Skeletal muscle satellite cell (primary cell): Measurements from ENCODE around the gene TSPAN1.
A peak's percentile ranks its signal among the peaks of the same experiment; 100 is the strongest.

Experiments used
- H3K27me3 ChIP-seq: 2 replicates; pipeline ENCODE4 v1.7.0; 2013; ENCODE audit warnings: low read length; ENCODE audit not compliant: control insufficient read depth, insufficient read depth
- H3K36me3 ChIP-seq: 2 replicates; pipeline ENCODE4 v1.7.0; 2013; ENCODE audit warnings: mild to moderate bottlenecking, control low read depth, low read length; ENCODE audit not compliant: insufficient read depth
- H3K4me1 ChIP-seq: 2 replicates; pipeline ENCODE4 v1.7.0; 2013; ENCODE audit warnings: low read length; ENCODE audit not compliant: control insufficient read depth, insufficient read depth
- H3K4me2 ChIP-seq: 2 replicates; pipeline ENCODE4 v1.7.0; 2013; ENCODE audit warnings: mild to moderate bottlenecking, low read length
- H3K4me3 ChIP-seq: 2 replicates; pipeline ENCODE4 v1.7.0; 2013; ENCODE audit warnings: low read length
- H3K9ac ChIP-seq: 2 replicates; pipeline ENCODE4 v1.7.0; 2013; ENCODE audit warnings: mild to moderate bottlenecking, low read depth, low read length, moderate library complexity
- H3K9me3 ChIP-seq: replicated peaks from 2 replicates; pipeline ENCODE4 v1.7.0; 2013; ENCODE audit warnings: mild to moderate bottlenecking, control low read depth, low read length

Gene TSPAN1

GRCh38 chr1:46191033-46191701 is 16.3 kb downstream of the TSPAN1 start:
- Histone ChIP-seq H3K4me3 (no peak overlapping the region), H3K27me3 (no peaks in the 10 kb centered on the region), H3K4me2 (no peak overlapping the region), H3K9me3 (no peaks in the 10 kb centered on the region), H3K4me1 (peaks cover 7% of the 10 kb centered on the region), H3K36me3 (peaks cover 73% of the 10 kb centered on the region), H3K9ac (no peak overlapping the region)

- no peaks in the 10 kb centered on the region for H3K9me3 ChIP-seq
- peaks cover 10% of the 10 kb centered on the region for H3K4me1 ChIP-seq
- no peak overlapping the region for H3K9ac ChIP-seq
- peaks cover 81% of the 10 kb centered on the region for H3K36me3 ChIP-seq
- no peak overlapping the region for H3K4me2 ChIP-seq
- no peaks in the 10 kb centered on the region for H3K27me3 ChIP-seq
- no peak overlapping the region for H3K4me3 ChIP-seq
These were observed 17.3 kb downstream of the TSPAN1 start for GRCh38 chr1:46192171-46192570.

GRCh38 chr1:46193285-46193684 is 18.4 kb downstream of the TSPAN1 start:
- H3K4me3 ChIP-seq = no peak overlapping the region
- H3K9ac ChIP-seq = no peak overlapping the region
- H3K4me1 ChIP-seq = peaks cover 17% of the 10 kb centered on the region
- no peak overlapping the region for H3K4me2 ChIP-seq
- no peaks in the 10 kb centered on the region for H3K27me3 ChIP-seq
- H3K36me3 ChIP-seq = peaks cover 70% of the 10 kb centered on the region
- no peaks in the 10 kb centered on the region for H3K9me3 ChIP-seq

- Histone ChIP-seq H3K4me2 (no peak overlapping the region), H3K27me3 (no peaks in the 10 kb centered on the region), H3K4me1 (peaks cover 15% of the 10 kb centered on the region), H3K9me3 (no peaks in the 10 kb centered on the region), H3K4me3 (no peak overlapping the region), H3K36me3 (peaks cover 63% of the 10 kb centered on the region), H3K9ac (no peak overlapping the region)
These were observed 19.2 kb downstream of the TSPAN1 start for GRCh38 chr1:46193984-46194570.

- H3K36me3 ChIP-seq = peaks cover 58% of the 10 kb centered on the region
These were observed 19.8 kb downstream of the TSPAN1 start for GRCh38 chr1:46194641-46195193.

GRCh38 chr1:46196609-46197008 is 21.7 kb downstream of the TSPAN1 start:
- Histone ChIP-seq H3K9me3 (no peaks in the 10 kb centered on the region), H3K36me3 (peaks cover 52% of the 10 kb centered on the region), H3K4me3 (peak overlapping the region; percentile 86), H3K9ac (no peak overlapping the region), H3K4me2 (peak overlapping the region; percentile 99), H3K27me3 (no peaks in the 10 kb centered on the region), H3K4me1 (peaks cover 14% of the 10 kb centered on the region)

More at GRCh38 chr1:46194641-46195193, 19.8 kb downstream of the TSPAN1 start:
- Histone ChIP-seq H3K9me3 (no peaks in the 10 kb centered on the region), H3K4me1 (peaks cover 17% of the 10 kb centered on the region), H3K4me3 (no peak overlapping the region), H3K9ac (no peak overlapping the region), H3K4me2 (no peak overlapping the region), H3K27me3 (no peaks in the 10 kb centered on the region)

GRCh38 chr1:46197560-46197963 is 22.7 kb downstream of the TSPAN1 start:
- H3K4me3 ChIP-seq = peak overlapping the region; percentile 86
- peak overlapping the region; percentile 94 for H3K9ac ChIP-seq

GRCh38 chr1:46197964-46198811 is 23.3 kb downstream of the TSPAN1 start, which contains the start of gene POMGNT1:
Gene POMGNT1, minus strand, starts transcription at chr1:46198434. Its CDS starts 613 bp downstream, at chr1:46197821.
- peak within 1 kb of the TSS; percentile 86 for H3K4me3 ChIP-seq
- H3K4me1 ChIP-seq = peaks cover 17% of the 10 kb centered on the region
- peak within 1 kb of the TSS; percentile 94 for H3K9ac ChIP-seq
- H3K36me3 ChIP-seq = peaks cover 38% of the 10 kb centered on the region
- H3K4me2 ChIP-seq = peak within 1 kb of the TSS; percentile 99
- H3K27me3 ChIP-seq = no peaks in the 10 kb centered on the region
- H3K9me3 ChIP-seq = no peaks in the 10 kb centered on the region

More at GRCh38 chr1:46197560-46197963, 22.7 kb downstream of the TSPAN1 start:
- peaks cover 17% of the 10 kb centered on the region for H3K4me1 ChIP-seq
- no peaks in the 10 kb centered on the region for H3K27me3 ChIP-seq
- no peaks in the 10 kb centered on the region for H3K9me3 ChIP-seq
- peak overlapping the region; percentile 99 for H3K4me2 ChIP-seq
- peaks cover 44% of the 10 kb centered on the region for H3K36me3 ChIP-seq

- Histone ChIP-seq H3K4me1 (peaks cover 20% of the 10 kb centered on the region), H3K27me3 (no peaks in the 10 kb centered on the region), H3K4me3 (no peak overlapping the region), H3K9me3 (no peaks in the 10 kb centered on the region), H3K4me2 (peak overlapping the region; percentile 92), H3K9ac (no peak overlapping the region), H3K36me3 (peaks cover 27% of the 10 kb centered on the region)
These were observed 24.4 kb downstream of the TSPAN1 start for GRCh38 chr1:46199233-46199749.

GRCh38 chr1:46203738-46204405 is 29.0 kb downstream of the TSPAN1 start:
- Histone ChIP-seq H3K4me2 (peak overlapping the region; percentile 95), H3K36me3 (no peaks in the 10 kb centered on the region), H3K9ac (peak overlapping the region; percentile 77), H3K9me3 (no peaks in the 10 kb centered on the region), H3K4me1 (peaks cover 24% of the 10 kb centered on the region), H3K27me3 (no peaks in the 10 kb centered on the region), H3K4me3 (peak overlapping the region; percentile 83)
